Kidney (tissue), 14 donors: ENCODE results near the gene C14orf93. TPM values are rescaled to one million over a fixed set of nuclear protein-coding genes. Genes with fewer than 3 reads are reported as not detected.

Experiments
- DNase-seq, 5 donors: peaks; one replicate each; pipeline ENCODE4 v3.0.0-alpha.2; 2013 to 2020
- FAIRE-seq: peaks from 2 replicates; lab custom pipeline; 2012; peaks lifted over from hg19 to GRCh38; lab: Jason Lieb, UNC
- H3K27ac ChIP-seq, 2 donors: one replicate each; pipeline ENCODE4 v1.7.0; 2013; ENCODE audit warnings: low read depth in 2 of 2, low read length in 2 of 2, inconsistent platforms in 1 of 2
- H3K27me3 ChIP-seq: one replicate; pipeline ENCODE4 v1.7.1; 2013; ENCODE audit warnings: low read length, inconsistent platforms; ENCODE audit not compliant: control insufficient read depth, insufficient read depth
- H3K36me3 ChIP-seq, 3 donors: one replicate each; pipeline versions ENCODE4 v1.7.0 to v1.7.1; 2013; ENCODE audit warnings: low read length in 3 of 3, control low read depth in 1 of 3, inconsistent platforms in 1 of 3; ENCODE audit not compliant: insufficient read depth in 3 of 3, control insufficient read depth in 2 of 3
- H3K4me1 ChIP-seq, 3 donors: one replicate each; pipeline versions ENCODE4 v1.7.0 to v1.7.1; 2013; ENCODE audit warnings: low read length in 3 of 3, inconsistent platforms in 1 of 3, low read depth in 1 of 3; ENCODE audit not compliant: control insufficient read depth in 2 of 3, insufficient read depth in 2 of 3
- H3K4me3 ChIP-seq, 3 donors: one replicate each; pipeline versions ENCODE4 v1.7.0 to v1.8.1; 2013; ENCODE audit warnings: low read length in 3 of 3, control low read depth in 1 of 3, inconsistent platforms in 1 of 3
- H3K9ac ChIP-seq, 3 donors: one replicate each; pipeline versions ENCODE4 v1.7.0 to v1.7.1; 2013; ENCODE audit warnings: low read length in 3 of 3, control low read depth in 1 of 3, inconsistent platforms in 1 of 3
- H3K9me3 ChIP-seq, 3 donors: one replicate each; pipeline versions ENCODE4 v1.7.0 to v1.7.1; 2013; ENCODE audit warnings: low read length in 3 of 3, control low read depth in 1 of 3, inconsistent platforms in 1 of 3; ENCODE audit not compliant: control insufficient read depth in 2 of 3, insufficient read depth in 1 of 3
- CTCF ChIP-seq: IDR thresholded peaks from 3 replicates; pipeline ENCODE4 v1.5.1; 2012; ENCODE audit warnings: mild to moderate bottlenecking, moderate library complexity, borderline replicate concordance; ENCODE audit not compliant: insufficient read depth; ENCODE audit errors: extremely low read depth
- intact Hi-C: fragments of 100-400 bp; cut with DNase I; formaldehyde crosslinking; loops from one replicate; pipeline ENCODE4 v1.11.1; 2022
- polyA plus RNA-seq: library from polyadenylated mRNA; stranded (reverse); fragments of 350-450 nt; fragmentation: Illumina TruSeq; extraction: RNeasy Lipid Tissue Mini Kit (QIAGEN cat#74804); gene quantifications from one replicate; pipeline ENCODE4 v1.2.3, GENCODE V29; 2014; ENCODE audit warnings: low read depth, low replicate concordance; ENCODE audit not compliant: insufficient read depth
- total RNA-seq: library from RNA; stranded (reverse); fragmentation: NEBNext Ultra II Directional; extraction: Animal tissue kit (Norgen Biotek cat#: 25700); gene quantifications from one replicate; pipeline ENCODE4 v1.2.1, GENCODE V29; 2021
- donor health status: control.
- donor health status: control.
- donor health status: control.
- donor health status: control.
- donor health status: control.
- donor health status: DM: yes; HTN: yes; CAD: no.
- donor health status: Normal renal cell carcinoma (clear cell type).

C14orf93 gene
- total and polyA plus RNA-seq, 2 donors from 2014 or later: 9.5 to 9.6 TPM

- intact Hi-C loops: loop anchor here (5.0 kb wide), 1 partner anchor 70 kb away; the partner anchor contains the start of gene CDH24
- TF ChIP-seq CTCF: no peak
- no peak for FAIRE-seq
- H3K9ac ChIP-seq: no peak overlapping the region
- no peak overlapping the region for H3K27ac ChIP-seq
- no peak for DNase-seq
- H3K36me3 ChIP-seq: peaks cover 0 to 4% (median 0%) of the 10 kb centered on the region in 3 donors
- peaks cover 0 to 4% (median 0%) of the 10 kb centered on the region in 3 donors for H3K4me1 ChIP-seq
- H3K27me3 ChIP-seq: no peaks in the 10 kb centered on the region
- no peaks in the 10 kb centered on the region for H3K9me3 ChIP-seq
- no peak overlapping the region for H3K4me3 ChIP-seq
Observed at GRCh38 chr14:22987291-22987690, 22.7 kb downstream of the C14orf93 start.

- Histone ChIP-seq H3K27me3 (no peaks in the 10 kb centered on the region), H3K9me3 (no peaks in the 10 kb centered on the region), H3K27ac (no peak overlapping the region), H3K4me3 (no peak overlapping the region), H3K9ac (peak overlapping the region in 1 of 3 donors; percentile 17), H3K36me3 (peaks cover 0 to 4% (median 0%) of the 10 kb centered on the region in 3 donors), H3K4me1 (peaks cover 0 to 4% (median 0%) of the 10 kb centered on the region in 3 donors)
- TF ChIP-seq CTCF: peak; percentile 98
- intact Hi-C loops: loop anchor here (5.0 kb wide), 1 partner anchor 71 kb away; the partner anchor contains the start of gene CDH24
- FAIRE-seq (no peak), DNase-seq (peak; percentile 90 to 95 (median 92))
Observed at GRCh38 chr14:22986508-22987054, 23.4 kb downstream of the C14orf93 start.

GRCh38 chr14:22985894-22986507 is 23.9 kb downstream of the C14orf93 start:
- Histone ChIP-seq H3K4me3 (no peak overlapping the region), H3K27me3 (no peaks in the 10 kb centered on the region), H3K4me1 (peaks cover 0 to 4% (median 0%) of the 10 kb centered on the region in 3 donors), H3K9me3 (no peaks in the 10 kb centered on the region), H3K36me3 (peaks cover 0 to 4% (median 0%) of the 10 kb centered on the region in 3 donors), H3K27ac (no peak overlapping the region), H3K9ac (peak overlapping the region in 1 of 3 donors; percentile 17)
- FAIRE-seq: no peak
- DNase-seq: no peak
- TF ChIP-seq CTCF: no peak
- intact Hi-C loops: loop anchor here (5.0 kb wide), 1 partner anchor 71 kb away; the partner anchor contains the start of gene CDH24
